ENCODE data around the gene SANBR.
"Not testable (repeated sequence)": the region's sequence is repeated elsewhere in the genome, so short reads cannot be mapped to it uniquely, and the experiment has no call there.

The SANBR gene
- 0.96 to 6.3 reads per million in 2 experiments for total RNA-seq

DNA sequence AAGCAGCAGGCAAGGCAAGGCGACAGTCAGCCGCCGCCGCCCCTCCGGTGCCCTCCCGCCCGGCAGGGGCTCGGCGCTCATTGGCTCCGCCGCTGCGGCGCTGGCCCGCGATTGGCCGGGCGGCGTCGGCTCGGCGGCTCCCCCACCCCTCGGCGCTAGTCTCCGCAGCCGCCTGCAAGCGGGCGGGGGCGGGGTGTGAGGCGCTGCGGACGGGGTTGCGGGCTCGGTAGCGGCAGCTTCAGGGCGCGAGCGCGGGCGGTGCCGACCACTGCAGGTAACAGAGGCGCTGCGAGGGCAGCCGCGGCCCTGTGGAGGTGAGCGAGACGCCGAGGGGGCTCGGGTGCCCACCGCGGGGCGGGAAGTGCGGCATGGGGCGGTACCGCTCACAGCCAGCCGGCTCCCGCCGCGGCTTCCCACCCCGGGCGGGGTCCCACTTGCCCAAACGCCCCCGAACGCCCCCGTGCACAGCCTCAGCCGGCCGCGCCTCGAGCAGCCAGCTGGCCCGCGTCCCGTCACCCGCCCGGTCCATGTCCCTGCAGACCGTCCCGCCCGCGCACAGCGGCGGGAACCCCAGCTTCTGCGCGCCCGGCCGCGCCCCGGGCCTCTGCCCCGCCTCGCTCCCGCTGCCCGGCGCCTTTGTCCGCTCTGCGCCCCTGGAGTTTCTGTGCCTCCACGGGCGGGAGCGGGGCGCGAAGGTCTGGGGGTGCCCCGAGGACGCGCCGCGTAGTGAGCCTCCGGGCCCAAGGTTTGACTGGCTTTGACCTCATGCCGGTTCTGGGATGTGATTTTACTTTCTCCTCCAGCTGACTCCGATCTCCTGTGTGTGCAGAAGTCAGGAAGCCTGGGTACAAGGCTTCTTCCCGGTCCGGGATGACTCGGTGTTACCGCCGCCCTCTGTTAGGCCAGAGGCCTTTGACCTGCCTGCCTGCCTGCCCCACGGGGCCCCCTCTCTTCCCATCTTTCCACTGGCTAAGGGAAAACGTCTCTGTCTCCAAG, at the start of gene SANBR:
Gene SANBR, plus strand, starts transcription at position 158 of the 996 bp plus-strand sequence. CDS start 4,480 bp downstream, outside the sequence.
- peak; percentile 78 for DNase-seq (ENCODE audit: low read depth)

DNA sequence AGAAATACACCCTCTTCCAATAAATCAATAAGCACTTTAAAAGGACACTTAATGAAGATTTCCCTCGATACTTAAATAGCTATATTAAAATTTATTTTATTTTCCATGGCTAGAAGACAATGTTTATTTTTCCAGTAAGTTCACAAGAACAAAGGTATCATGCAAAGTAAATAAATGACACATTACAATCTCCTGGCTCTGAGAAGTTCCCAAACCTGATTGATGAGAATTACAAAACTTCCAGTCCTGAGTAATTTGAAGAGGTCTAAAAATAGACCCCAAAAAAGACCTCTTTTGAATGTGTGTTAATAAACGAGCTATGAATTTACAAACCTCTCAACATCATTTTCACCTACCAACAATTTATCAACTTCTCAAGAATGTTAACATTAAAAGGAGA, 49.7 kb upstream of the SANBR start:
- no peak for DNase-seq (ENCODE audit: low read depth)

DNA sequence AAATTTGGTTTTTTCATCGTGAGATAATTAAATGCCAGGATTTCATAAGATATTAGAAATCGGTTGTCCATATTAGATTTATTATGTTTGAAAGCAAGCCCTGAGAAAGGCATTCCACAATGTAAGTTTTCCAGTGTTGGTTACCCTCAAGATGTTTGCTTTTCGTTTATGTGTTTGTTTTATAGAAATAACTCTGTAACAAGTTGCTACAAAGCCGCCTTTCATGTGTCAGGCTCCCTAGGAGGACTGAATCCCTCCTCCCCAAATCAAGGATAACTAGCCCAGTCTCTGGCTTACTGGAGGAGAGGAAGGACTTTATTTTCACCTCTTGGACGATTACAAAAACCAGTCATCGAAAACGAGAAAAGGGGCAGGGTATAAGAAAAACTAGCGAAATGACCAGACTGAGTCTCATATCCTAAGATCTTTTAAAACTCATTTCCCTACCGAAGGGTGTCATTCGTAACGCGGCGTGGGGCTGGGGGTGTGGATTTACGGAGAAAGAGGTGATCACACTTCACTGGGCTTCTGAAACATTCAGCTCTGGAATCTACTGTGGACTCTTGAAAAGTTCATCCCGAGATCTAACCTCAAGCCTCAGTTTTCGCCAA, 49.2 kb upstream of the SANBR start:
- no peak for DNase-seq (ENCODE audit: low read depth)

DNA sequence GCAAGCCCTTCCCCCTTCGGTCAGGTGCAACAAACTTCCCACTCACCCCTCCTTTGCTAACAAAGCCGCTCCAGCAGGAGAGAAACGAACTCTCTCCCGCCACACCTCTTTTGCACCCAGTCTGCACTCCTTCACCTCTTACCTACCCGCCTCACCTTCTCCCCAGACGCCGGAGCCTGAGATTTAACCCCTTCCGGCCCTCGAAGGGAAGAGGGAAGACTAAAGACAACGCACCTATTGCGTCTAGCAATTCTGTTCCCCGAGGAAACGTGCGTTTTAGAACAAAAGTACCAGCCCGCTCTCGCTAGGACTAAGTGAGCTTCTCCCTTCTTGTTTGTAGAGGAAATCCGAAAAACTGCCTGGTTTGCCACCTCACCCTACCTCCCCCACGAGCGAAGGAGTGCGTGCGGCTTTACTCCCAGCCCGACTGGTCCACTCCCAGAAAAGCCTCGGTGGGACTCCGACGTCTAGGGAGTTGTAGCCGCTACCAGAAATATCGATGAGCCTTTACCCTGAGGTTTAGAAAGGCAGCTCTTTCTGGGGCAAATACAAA, 48.6 kb upstream of the SANBR start:
- peak; percentile 48 for DNase-seq (ENCODE audit: low read depth)

DNA sequence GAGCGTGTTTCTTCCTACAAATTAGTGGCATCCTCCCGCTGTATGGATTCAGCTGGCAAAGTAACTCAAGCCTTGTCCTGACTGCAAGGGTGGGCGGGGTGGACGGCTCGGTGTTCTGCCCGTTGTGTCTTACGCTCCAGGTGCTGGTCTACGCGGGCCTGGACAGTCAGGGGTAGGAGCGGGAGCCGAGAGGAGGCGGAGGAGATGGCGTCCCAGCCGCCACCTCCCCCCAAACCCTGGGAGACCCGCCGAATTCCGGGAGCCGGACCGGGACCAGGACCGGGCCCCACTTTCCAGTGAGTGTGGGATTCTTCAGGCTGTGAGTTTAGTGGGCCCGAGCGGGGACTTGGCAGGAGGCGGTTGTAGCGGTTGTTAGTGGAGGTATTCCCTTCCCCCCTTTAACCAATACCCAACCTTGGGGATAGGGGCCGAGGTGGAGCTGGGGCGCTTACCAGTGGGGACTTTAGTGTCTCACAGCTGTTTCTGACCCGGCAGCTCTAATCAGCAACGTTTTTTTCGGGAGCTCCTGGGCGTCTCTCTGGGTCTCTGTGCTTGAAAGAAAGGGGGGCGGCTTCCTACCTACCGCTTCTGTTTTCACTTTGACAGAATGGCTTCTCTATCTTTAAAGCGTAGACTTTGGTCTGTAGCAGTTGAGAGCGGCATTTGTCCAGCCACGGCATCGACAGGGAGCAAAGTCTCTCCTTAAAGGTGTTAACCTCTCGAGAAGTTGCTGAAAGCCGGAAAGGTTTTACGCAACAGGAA, 47.9 kb upstream of the SANBR start, which contains the start of the genes PEX13 and PUS10:
Gene PEX13, plus strand, starts transcription at position 165 of the 762 bp plus-strand sequence. Its CDS starts 40 bp downstream, at position 205.
Gene PUS10, minus strand, starts transcription at position 700 of the 762 bp plus-strand sequence. CDS start 6,365 bp downstream, outside the sequence.
- peak; percentile 31 for DNase-seq (ENCODE audit: low read depth)

DNA sequence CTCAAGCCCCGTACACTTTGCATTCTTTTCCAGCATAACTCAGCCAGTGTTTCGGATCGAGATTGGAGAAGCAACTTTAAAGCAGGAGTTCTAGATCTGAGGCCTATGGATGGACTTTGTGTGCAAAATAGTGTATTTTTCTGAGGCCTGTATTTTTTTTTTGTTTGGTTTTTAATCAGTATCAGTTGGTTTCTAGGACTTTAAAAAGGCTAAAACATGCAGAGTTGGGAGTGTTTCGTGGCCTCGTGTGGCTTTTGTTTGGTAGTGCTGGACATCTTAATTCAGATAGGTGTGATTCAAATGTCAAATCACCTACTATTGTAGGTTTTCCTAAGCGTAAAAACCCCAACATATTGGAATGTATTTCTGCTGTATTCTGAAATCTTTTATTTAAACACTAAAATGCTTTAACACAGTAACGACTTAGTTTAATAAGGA, 47.3 kb upstream of the SANBR start:
- no peak for DNase-seq (ENCODE audit: low read depth)

DNA sequence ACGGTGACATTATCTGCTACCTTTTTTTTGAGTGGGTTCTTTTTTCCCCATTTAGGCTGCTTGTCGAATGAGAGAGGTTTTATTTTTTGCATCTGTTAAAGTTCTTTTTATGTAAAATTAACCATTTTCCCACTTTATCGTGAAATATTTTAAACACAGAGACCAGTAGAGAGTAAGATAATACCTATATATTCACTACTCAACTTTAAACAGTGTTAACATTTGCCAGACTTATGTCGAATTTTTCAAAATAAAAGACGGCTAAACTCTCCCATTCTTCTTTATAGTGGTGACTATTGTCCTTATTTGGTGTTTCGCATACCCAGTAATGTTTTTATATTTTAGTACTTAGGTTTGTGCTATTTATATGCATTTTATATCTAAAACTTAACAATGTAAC, 46.9 kb upstream of the SANBR start:
- DNase-seq (ENCODE audit: low read depth), result no peak

DNA sequence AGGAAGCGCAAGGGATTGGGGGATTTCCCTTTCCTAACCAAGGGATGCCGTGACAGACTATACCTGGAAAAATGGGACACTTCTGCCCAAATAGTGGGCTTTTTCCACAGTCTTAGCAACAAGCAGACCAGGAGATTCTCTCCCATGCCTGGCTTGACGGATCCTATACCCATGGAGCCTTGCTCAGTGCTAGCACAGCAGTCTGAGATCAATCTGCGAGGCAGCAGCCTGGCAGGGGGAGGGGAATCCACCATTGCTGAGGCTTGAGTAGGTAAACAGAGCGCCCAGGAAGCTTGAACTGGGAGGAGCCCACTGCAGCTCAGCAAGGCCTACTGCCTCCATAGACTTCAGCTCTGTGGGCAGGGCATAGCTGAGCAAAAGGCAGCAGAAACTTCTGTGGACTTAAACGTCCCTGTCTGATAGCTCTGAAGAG, 44.4 kb upstream of the SANBR start:
- DNase-seq (ENCODE audit: low read depth), result no peak

DNA sequence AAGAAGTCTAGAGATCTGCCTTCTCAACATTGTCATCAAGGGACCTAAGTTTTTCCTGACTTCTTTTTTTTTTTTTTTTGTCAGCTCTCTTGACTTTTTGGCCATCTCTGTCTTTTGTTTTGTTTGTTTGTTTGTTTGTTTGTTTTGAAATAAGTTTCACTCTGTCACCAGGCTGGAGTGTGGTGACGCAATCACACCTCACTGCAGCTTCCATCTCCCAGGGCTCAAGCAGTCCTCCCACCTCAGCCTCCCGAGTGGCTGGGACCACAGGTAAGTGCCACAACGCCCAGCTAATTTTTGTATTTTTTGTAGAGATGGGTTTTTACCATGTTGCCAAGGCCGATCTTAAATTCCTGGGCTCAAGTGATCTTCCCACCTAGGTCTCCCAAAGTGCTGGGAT, 42.0 kb upstream of the SANBR start:
- no peak for DNase-seq (ENCODE audit: low read depth)

DNA sequence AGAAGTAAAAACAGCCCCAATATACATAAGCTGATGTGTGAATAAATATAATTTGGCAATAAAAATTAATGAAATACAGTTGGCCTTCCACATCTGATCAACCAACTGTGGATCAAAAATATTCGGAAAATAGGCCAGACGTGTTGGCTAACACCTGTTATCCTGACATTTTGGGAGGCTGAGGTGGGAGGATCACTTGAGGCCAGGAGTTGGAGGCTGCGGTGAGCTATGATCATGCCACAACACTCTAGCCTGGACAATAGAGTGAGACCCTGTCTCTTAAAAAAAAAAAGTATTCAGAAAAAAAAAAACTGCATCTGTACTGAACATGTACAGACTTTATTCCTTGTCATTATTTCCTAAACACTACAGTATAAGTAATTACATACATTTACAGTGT, 36.1 kb upstream of the SANBR start:
- no peak for DNase-seq (ENCODE audit: low read depth)

DNA sequence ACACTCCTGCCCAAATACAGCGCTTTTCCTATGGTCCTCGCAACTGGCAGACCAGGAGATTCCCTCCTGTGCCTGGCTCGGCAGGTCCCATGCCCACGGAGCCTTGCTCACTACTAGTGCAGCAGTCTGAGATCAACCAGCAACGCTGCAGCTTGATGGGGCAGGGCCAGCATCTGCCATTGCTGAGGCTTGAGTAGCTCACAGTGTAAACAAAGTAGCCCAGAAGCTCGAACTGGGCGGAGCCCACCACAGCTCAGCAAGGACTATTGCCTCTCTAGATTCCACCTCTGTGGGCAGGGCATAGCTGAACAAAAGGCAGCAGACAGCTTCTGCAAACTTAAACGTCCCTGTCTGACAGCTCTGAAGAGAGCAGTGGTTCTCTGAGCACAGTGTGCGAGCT, 31.1 kb upstream of the SANBR start:
- not testable (repeated sequence) for DNase-seq (ENCODE audit: low read depth)

DNA sequence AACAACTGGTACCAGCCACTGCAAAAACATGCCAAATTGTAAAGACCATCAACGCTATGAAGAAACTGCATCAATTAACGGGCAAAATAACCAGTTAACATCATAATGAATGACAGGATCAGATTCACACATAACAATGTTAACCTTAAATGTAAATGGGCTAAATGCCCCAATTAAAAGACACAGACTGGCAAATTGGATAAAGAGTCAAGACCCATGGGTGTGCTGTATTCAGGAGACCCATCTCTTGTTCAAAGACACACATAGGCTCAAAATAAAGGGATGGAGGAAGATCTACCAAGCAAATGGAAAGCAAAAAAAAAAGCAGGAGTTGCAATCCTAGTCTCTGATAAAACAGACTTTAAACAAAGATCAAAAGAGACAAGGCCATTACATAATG, 29.0 kb upstream of the SANBR start:
- DNase-seq (ENCODE audit: low read depth), result not testable (repeated sequence)

DNA sequence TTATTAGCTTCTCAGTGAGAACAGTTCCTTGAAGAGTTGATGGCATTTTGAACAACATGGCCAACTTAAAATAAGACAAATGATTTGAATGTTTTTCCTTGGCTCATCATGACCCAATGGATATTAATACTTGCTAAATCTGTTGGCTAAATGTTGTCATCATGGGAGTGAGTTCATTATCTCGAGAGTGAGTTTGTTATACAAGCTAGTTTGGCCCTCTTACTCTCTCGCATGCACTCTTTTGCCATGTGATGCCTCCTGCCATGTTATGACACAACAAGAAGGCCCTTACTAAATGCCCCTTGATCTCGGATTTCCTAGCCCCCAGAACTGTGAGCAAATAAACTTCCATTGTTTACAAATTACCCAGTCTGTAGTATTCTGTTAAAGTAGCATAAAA, 22.9 kb upstream of the SANBR start:
- DNase-seq (ENCODE audit: low read depth), result no peak

DNA sequence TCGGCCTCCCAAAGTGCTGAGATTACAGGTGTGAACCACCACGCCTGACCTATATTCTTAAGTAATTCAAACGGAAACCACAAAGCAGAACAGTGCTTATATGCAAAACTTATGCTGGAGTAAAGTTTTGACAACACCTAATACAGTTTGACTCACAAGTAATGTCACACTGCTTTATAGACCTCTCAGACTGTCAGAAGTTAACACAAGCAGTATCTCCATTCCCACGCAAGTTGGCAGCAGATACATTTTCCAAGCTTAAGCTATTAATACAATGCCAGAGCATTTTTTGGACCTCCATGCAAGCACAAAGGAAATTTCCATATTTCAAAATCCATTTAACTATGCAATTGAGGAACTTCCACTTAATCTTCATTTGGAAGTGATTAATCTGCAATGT, 21.0 kb upstream of the SANBR start:
- DNase-seq (ENCODE audit: low read depth), result no peak

DNA sequence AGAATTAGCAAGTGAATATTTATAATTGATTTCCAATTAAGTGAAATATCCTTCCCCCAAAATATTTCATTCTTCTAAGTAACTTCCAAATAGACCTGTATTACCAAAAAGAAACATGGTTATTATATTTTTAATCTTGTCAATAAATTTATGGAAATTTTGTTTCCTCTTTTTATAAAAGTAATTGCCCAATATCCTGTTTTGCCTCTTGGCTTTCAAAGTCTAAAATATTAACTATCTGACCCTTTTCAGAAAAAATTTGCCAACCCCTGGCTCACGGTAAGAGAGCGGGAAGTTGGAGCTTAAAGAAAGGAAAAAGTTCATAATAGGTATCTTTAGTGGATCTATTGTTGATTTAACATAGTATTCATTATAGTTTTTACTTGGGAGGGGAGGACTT, 20.4 kb upstream of the SANBR start:
- no peak for DNase-seq (ENCODE audit: low read depth)

DNA sequence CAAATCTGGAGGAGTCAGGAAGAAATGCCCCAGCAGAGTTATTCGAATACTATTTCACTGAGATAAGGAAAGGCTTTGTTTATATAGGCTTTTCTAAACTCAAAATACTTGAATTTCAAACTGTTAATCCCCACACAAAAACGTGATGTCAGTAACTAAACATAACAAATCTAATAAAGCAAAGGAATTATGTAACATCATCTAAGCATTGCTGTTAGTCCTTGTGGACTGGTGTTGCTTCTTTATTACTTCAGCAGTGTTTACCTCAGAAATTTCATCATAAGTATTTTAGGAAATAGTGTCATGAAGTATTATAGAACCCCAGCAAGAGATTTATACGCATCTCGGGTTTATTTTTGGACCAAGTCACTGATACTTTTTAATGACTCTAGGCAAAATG, 19.7 kb upstream of the SANBR start:
- DNase-seq (ENCODE audit: low read depth), result no peak

DNA sequence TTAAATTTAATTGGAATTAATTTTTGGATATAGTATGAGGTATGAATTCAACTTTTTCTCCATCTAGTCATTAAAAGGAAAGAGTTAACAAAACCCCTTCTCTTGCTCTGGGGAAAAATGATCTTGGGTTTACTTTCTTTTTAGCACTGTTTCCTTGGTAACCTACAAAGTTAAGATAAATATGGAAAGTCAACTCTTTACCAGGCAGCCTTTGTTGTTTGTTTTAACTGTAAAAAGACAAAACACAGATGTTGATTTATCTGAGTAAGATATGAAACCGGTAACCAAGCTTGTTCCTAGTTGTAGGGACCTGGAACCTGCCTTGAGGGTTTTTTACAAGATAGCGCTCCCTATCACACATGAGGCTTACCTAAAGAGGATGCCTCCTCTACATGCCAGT, 10.1 kb upstream of the SANBR start:
- no peak for DNase-seq (ENCODE audit: low read depth)

DNA sequence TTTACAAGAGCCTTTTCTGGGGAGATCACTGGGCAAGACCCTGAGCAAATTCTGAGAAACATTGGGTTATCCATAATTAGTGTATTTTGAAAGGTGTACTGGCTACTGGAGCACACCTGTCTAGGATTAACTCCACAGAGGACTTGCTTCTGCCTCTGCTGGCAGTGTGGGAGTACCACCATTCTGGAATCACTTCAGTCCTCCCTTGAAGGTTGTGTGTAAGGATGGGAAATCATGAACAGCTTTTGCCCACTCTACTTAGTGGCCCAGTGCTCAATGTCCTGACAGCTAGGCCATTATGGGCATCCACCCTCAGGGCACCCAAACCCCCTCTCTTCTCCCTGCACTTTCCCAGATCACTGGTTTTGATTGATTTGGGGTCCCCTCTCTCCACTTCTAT, 8.1 kb upstream of the SANBR start:
- DNase-seq (ENCODE audit: low read depth), result no peak

DNA sequence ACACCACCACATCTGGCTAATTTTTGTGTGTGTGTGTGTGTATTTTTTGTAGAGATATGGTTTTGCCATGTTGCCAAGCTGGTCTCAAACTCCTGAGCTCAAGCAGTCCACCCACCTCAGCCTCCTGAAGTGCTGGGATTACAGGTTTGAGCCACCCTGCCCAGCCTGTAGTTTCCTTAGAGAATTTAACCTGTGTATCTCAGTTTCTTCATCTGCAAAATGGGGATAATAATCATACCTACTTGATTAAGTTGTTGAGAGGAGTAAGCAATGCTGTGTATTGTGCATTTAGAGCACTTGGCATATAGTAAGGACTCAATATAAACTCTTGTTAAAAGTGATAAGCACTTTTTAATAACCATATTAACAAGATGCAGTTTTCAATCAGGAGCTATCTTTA, 6.3 kb upstream of the SANBR start:
- DNase-seq (ENCODE audit: low read depth), result no peak

DNA sequence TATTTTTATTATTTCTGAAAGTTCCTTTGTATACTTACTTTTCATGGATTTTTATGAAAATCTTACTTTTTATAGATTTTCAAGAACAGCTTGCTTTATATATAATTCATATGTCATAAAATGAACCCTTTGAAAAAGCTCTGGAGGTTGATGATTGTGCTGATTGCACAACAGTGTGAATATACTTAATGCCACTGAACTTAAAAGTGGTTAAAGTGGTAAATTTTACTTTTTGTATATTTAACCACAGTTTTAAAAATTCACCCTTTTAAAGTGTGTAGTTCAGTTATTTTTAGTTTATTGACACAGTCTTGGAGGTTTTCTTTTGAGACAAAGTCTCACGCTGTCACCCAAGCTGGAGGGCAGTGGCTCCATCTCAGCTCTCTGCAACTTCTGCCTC, 8.4 kb downstream of the SANBR start:
- no peak for DNase-seq (ENCODE audit: low read depth)

DNA sequence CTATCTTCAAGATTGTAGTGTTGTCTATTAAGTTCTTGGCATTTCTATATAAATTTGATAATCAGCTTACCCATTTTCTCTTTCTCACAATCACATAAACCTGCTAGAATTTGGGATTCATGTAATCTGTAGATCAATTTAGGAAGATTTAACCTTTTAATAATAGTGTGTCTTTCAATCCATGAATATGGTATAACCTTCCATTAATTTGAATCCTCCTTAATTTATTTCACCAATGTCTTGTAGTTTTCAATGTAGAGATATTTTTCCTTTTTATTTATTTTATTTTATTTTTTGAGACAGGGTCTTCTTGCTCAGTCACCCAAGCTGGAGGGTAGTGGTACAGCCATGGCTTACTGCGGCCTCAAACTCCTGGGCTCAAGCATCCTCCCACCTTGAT, 20.2 kb downstream of the SANBR start:
- no peak for DNase-seq (ENCODE audit: low read depth)

DNA sequence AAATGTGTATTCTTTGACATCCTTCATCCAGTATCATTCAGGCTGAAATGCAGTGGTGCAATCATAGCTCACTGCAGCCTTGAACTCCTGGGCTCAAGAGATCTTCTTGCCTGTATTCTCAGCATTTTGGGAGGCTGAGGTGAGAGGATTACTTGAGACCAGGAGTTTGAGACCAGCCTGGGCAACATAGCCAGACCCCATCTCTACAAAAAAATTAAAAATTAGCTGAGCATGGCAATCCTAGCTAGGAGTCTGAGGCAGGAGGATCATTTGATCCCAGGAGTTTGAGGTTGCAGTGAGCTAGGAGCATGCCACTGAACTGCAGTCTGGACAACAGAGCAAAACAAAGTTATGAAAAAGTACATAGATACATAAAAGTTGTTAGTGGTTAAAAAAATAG, 24.1 kb downstream of the SANBR start:
- no peak for DNase-seq (ENCODE audit: low read depth)

Data from T follicular helper cell (primary cell).